Measurements from ENCODE around the gene GPR142.

DNA sequence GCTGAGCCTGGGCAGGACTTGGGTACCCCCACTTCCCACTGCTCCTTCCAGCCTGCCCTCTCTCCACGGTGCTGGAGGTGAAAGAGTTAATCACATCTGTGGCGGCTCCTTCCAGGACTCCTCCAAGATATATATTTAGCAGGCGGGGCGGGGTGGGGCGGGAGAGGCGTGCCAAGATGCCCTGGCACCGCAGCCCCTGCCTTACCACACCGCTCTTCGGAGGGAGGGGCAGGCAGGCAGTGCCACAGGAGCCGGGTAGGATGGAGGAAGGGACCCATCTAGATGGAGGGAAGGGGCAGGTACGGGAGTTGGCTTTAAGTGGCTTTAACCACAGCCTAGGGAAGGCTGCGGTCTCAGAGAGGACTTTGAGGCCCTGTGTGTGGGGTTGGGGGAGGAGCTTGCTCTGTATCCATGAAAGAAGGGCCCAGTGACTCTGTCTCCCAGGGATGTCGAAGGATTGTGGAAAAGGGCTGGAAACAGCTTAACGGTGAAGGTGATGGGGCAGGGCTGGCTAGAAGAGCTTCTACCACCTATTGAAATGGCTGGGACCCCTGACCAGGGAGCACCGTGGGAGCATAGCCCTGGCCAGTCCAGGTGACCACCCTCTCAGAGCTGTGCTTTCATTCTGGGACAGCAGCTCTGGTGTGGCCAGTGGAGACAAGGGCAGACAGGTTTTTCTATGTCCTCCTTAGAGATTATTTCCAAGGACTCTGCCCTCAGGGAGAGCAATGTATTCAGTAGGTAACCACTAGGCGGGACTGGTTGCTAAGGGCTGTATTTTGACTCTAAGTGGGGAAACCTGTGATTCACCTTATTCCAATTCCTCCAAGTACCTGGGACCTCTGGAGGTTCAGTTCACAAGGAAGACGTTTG lies 13.0 kb downstream of the GPR142 start:
- no peak for TF ChIP-seq POLR2AphosphoS5 (IDR thresholded peaks at IDR 0.05; ENCODE audit: low read depth, low read length)
- TF ChIP-seq, protein P1, sequence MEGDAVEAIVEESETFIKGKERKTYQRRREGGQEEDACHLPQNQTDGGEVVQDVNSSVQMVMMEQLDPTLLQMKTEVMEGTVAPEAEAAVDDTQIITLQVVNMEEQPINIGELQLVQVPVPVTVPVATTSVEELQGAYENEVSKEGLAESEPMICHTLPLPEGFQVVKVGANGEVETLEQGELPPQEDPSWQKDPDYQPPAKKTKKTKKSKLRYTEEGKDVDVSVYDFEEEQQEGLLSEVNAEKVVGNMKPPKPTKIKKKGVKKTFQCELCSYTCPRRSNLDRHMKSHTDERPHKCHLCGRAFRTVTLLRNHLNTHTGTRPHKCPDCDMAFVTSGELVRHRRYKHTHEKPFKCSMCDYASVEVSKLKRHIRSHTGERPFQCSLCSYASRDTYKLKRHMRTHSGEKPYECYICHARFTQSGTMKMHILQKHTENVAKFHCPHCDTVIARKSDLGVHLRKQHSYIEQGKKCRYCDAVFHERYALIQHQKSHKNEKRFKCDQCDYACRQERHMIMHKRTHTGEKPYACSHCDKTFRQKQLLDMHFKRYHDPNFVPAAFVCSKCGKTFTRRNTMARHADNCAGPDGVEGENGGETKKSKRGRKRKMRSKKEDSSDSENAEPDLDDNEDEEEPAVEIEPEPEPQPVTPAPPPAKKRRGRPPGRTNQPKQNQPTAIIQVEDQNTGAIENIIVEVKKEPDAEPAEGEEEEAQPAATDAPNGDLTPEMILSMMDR (IDR thresholded peaks at IDR 0.05; ENCODE audit: control extremely low read depth in 1 of 3, insufficient read depth in 1 of 3, low read depth in 1 of 3, low read length in 3 of 3) = peak in 2 of 3 experiments; percentile 28 to 30; a peak in 2 of 4 replicates
- TF ChIP-seq CEBPB (IDR thresholded peaks at IDR 0.05; ENCODE audit: low read depth, low read length) = no peak
- TF ChIP-seq JUND (IDR thresholded peaks at IDR 0.05; ENCODE audit: low read length) = no peak
- no peak for TF ChIP-seq TAF1 (IDR thresholded peaks at IDR 0.05; ENCODE audit: low read depth, low read length)
- TF ChIP-seq, protein P2, sequence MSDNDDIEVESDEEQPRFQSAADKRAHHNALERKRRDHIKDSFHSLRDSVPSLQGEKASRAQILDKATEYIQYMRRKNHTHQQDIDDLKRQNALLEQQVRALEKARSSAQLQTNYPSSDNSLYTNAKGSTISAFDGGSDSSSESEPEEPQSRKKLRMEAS (IDR thresholded peaks at IDR 0.05) = no peak
- no peak for TF ChIP-seq BCL11A (IDR thresholded peaks at IDR 0.05; ENCODE audit: low read depth in 2 of 2, low read length in 2 of 2)
- TF ChIP-seq SIX5 (IDR thresholded peaks at IDR 0.05; ENCODE audit: low read depth, low read length) = no peak
- no peak for TF ChIP-seq FOSL1 (IDR thresholded peaks at IDR 0.05; ENCODE audit: insufficient read depth, low read depth, low read length)
- no peak for TF ChIP-seq SP1 (IDR thresholded peaks at IDR 0.05; ENCODE audit: low read depth, low read length)
- TF ChIP-seq POLR2A (IDR thresholded peaks at IDR 0.05; ENCODE audit: control extremely low read depth in 1 of 2, low read depth in 2 of 2, low read length in 2 of 2) = no peak
- TF ChIP-seq ASH2L (IDR thresholded peaks at IDR 0.05; ENCODE audit: low read length) = no peak
- TF ChIP-seq EP300 (IDR thresholded peaks at IDR 0.05; ENCODE audit: borderline replicate concordance in 1 of 2, low read depth in 2 of 2, low read length in 2 of 2) = no peak
- TF ChIP-seq, protein P3, sequence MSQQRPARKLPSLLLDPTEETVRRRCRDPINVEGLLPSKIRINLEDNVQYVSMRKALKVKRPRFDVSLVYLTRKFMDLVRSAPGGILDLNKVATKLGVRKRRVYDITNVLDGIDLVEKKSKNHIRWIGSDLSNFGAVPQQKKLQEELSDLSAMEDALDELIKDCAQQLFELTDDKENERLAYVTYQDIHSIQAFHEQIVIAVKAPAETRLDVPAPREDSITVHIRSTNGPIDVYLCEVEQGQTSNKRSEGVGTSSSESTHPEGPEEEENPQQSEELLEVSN (IDR thresholded peaks at IDR 0.05) = no peak

All from H1 (cell line).